GM03348 (cell line): ENCODE results near the gene STAG2.

Experiments used
- DNase-seq: peaks from one replicate; pipeline ENCODE4 v3.0.0; 2012; ENCODE audit warnings: low spot score

The STAG2 gene

GRCh38 chrX:123975180-123975579 is 13.7 kb downstream of the STAG2 start:
- peak; percentile 61 for DNase-seq

- peak; percentile 10 for DNase-seq
Observed at GRCh38 chrX:123976706-123977316, 15.3 kb downstream of the STAG2 start.

DNA sequence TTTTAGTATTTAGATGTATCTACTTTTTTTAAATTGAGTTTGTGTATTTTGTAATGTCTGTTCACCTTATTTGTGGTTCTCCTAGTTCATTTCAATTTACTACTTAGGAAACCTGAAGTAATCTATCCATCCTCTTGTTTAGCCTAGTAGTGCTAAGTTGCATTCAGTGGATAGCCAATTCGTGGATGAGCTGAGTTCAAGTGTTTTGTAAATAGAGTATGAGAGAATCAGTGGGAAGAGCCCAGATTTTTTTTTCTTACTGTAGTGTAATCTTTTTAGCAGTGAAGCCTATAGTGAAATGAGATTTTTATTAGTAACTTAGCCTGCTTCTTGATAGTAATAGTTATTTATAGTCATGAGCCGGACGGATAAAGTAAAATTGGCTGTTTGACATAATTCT is 21.7 kb downstream of the STAG2 start:
- DNase-seq, result no peak

DNA sequence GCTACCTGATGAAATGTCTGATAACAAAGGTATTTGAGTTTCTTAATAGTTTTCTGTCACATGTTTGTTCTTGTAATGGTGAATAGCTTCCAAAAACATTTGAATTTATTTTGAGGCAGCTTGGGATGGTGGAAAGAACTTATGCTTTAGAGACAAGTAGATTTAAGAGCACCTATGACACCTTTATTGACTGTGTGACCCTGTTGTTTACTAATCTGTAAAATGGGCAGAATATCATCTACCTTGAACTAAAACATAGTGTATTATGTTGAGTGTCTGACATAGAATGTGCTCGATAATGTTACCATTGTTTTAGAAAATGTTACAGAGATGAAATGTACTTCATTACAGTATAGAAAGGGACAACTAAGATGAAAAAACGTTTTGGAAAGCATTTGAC is 24.9 kb downstream of the STAG2 start:
- DNase-seq, result no peak

GRCh38 chrX:123988423-123989111 is 27.1 kb downstream of the STAG2 start:
- no peak for DNase-seq

GRCh38 chrX:123989235-123989634 is 27.7 kb downstream of the STAG2 start:
- DNase-seq, result no peak

DNA sequence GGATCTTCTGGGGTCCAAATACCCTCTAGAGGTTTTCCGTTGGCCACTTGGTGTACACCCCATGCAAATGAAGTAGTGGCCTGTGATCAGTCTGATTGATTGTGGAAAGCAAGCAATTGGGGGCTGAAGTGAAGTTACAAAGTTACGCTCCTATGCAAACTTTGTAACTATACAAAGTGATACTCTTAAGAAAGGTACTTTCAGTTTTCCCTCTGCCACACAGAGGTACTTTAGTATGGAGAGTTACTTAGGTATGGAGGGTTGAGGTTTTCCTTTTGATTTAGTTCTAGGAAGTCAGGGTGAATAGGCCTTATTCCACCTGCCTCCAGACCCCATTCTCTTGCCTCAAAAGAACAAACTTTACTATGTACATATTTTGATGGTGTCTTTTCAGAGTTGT is 28.7 kb downstream of the STAG2 start:
- no peak for DNase-seq

DNA sequence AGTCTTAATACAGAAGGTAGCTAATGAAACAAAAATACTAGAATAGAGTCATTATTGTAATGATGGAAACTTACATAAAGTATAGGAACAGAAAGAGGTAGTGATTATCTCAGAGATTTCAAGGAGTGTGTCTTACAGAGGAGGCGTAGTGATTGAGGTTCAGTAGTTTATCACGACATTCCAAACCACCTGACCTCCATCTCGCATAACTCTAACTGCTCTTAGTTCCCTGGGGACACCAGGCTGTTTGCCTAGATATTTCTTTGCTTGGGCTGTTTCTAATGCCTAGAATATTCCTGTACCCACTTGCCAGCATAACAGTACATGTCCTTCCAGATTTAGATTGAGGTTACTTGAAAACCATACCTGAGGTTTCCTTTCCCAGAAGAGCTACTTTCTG is 29.1 kb downstream of the STAG2 start:
- DNase-seq, result no peak

- peak; percentile 13 for DNase-seq
Observed at GRCh38 chrX:123993326-123993725, 31.8 kb downstream of the STAG2 start.

- DNase-seq, result no peak
Observed at GRCh38 chrX:123993904-123994635, 32.6 kb downstream of the STAG2 start.

GRCh38 chrX:123994730-123995129 is 33.2 kb downstream of the STAG2 start:
- no peak for DNase-seq

- no peak for DNase-seq
Observed at GRCh38 chrX:124001581-124001980, 40.1 kb downstream of the STAG2 start.

GRCh38 chrX:124005228-124005627 is 43.7 kb downstream of the STAG2 start:
- no peak for DNase-seq

GRCh38 chrX:124010157-124010556 is 48.7 kb downstream of the STAG2 start:
- no peak for DNase-seq

DNA sequence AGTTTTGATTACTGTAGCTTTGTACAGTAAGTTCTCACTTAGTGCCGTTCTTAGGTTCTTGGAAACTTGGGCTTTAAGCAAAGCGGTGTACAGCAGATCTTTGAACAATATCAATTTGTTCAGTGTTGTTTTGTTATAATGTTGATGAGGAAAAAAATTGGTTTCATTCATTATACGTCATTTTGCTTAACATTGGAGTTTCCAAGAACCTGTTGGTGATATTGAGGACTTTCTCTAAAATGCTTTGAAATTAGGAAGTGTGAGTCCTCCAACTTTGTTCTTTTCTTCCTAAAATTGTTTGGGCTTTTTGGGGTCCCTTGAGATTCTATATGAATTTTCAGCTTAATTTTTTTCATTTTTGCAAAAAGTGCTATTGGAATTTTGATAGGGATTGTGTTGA is 49.1 kb downstream of the STAG2 start:
- no peak for DNase-seq

DNA sequence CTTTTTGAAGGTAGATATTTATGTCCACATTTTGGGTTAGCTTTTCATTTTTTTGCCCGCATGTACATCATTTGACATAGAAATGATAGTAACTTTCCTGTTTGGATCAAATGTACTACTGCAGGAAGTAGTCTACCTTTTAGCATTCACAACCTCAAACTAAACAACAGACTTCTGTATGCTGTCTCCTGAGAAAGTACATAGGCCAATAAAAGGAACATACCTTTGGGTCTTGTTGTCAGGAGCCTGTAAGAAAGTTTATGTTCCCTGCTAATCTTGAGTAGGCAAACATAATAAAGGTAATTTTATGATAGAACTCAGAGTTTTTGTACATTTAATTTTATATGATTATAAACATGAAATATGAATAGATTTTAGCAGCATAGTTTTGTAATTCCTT is 54.2 kb downstream of the STAG2 start:
- DNase-seq, result no peak

DNA sequence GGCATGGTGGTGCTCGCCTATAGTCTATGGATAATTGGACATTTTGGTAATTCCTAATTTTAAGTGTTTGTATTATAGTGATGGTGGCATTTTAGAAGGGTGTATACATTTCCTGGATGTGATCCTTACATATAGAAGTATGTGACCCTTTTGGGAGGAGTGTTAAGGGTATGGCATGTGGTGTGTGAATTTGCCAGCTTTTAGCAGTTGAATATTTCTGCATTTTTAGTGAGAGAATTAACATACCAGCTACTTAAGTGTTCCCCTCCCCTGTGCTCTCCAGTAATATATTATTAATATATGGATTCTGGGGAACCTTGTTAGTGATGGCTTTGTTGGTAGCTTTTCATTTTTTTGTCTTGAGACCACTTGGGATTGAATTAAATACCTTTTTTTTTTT is 55.3 kb downstream of the STAG2 start:
- no peak for DNase-seq

DNA sequence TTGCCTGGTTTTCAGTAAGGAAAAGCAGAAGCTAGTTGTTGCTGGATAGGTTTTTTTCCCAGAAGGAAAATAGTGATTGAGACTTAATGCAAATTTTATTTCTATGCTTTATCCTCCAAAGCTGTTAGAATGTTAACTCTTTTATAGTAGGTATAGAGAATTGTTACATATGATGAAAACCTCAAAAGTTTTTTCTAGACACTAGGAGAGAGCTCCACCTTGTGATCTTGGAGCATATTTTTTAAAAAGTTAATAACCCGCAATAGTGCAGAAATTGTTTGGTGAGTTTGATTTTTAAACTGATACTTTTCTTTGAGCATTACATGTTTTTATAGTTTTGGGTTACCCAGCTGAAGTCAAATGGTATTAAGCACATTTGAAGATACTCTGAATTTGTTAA is 56.5 kb downstream of the STAG2 start:
- peak; percentile 2 for DNase-seq

DNA sequence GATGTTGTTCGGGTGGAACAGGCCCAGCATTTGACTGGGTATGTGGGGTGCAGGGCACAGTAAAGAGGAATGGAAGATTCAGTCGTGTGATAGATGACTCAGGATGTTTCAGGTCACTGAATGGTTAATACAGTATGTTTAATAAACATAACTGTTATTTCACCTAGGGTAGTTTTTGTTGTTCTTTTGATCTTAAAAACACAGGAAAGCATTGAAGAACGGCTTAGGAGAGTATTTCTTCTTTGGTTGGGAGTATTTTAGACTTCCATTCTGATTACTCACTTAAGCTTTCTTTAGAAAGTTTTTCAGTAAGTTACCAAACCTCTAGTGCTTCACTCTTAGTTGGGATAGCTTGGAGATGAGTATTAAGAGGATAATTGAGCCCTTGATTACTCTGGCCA is 62.3 kb downstream of the STAG2 start:
- DNase-seq, result peak; percentile 10

GRCh38 chrX:124026529-124026928 is 65.0 kb downstream of the STAG2 start:
- no peak for DNase-seq

DNA sequence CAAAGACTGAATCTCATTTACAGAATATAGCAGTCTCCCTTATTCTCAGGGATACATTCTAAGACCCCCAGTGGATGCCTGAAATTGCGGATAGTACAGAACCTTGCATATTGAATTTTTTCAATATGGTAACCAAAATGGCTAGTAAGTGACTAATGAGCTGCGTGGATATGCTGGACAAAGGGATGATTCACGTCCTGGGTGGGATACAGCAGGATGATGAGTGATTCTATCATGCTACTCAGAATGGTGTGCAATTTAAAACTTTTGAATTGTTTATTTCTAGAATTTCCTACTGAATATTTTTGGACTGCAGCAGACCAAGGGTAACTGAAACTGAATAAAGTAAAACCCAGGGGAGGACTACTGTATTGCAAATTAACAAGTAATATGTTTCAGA is 66.7 kb downstream of the STAG2 start:
- peak; percentile 1 for DNase-seq

- no peak for DNase-seq
Observed at GRCh38 chrX:124030520-124030919, 69.0 kb downstream of the STAG2 start.

DNA sequence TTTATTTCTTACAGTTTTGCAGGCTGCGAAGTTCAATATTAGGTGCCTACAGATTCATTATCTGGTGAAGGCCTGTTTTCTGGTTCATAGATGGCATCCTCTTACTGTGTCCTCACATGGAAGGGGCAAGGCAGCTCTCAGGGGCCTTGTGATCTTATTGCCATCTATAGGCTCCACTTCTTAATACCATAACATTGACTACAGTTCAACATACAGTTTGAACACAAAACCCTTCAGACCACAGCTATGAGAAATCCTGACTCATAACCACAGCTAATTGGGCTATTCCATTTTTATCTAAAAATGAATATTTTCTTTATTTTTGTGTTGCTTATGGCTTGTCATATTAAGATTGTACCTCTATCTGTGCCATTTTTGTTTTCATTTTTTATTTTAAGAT is 72.3 kb downstream of the STAG2 start:
- DNase-seq, result peak; percentile 26
